NCI-H345 treated with DMSO at 0.1 percent for 48 hours (cell line): ENCODE measurements around the gene MAGI3.

Experiments
- DNase-seq: peaks from one replicate; lab custom pipeline; 2025; ENCODE audit not compliant: unreplicated experiment; lab: John Stamatoyannopoulos, UW

Gene MAGI3

GRCh38 chr1:113641396-113641795 is 251.1 kb downstream of the MAGI3 start:
- DNase-seq = no peak

DNA sequence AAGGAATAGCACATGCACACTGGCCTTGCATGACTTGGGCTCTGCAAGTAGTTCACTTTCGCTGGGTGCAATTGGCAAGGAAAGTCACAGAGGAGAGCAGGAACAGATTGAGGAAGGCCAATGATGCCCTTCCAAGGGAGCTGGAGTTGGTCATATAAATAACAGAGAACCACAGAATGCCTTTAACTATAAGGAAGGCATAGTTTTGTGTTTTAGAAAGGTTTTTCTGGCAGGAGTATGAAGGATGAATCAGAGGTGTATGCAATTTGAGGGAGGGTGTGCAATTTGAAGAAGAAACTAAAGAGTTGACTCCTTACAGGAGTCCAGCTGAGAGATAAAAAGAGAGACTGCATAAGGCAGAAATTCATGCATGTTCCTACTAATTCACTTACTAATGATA is 256.8 kb downstream of the MAGI3 start:
- DNase-seq = no peak

DNA sequence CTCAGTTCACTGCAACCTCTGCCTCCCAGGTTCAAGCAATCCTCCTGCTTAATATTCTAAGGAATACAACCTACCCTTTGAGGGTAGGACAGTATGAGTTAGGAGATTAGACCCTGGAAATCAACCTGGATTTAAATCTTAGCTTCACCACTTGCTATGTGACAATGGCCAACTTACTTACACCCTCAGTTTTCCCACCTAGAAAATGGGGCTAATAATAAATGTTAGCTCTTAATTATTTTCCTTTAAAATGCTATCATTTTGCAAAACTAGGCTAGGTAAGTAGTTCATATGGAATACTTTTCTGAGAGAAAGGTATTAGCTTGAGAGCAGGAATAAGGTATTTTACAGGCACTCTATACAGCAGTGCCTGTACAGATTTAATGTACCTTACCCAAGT is 258.2 kb downstream of the MAGI3 start:
- no peak for DNase-seq

DNA sequence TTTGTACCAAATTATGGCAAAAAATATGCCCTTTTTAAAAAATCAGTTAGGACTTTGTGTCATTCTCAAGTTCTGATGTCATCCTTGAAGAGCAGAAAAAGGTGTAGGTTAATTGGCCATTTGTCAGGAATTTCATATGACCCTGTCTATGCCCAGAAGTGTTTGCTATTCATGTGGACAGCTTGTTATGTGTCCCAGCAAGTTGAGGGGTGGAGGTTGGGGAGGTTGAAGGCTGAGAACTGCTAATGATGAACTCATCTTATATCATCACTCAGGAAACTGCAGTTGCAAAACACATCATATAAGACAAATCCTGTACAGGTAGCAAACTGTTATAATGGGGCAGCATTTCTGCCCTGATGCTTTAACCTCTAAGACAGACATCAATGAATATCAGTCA is 262.5 kb downstream of the MAGI3 start:
- DNase-seq = no peak

GRCh38 chr1:113653741-113654140 is 263.4 kb downstream of the MAGI3 start:
- DNase-seq = no peak

GRCh38 chr1:113654883-113655282 is 264.6 kb downstream of the MAGI3 start:
- no peak for DNase-seq

- DNase-seq = no peak
Observed at GRCh38 chr1:113657126-113657525, 266.8 kb downstream of the MAGI3 start.

DNA sequence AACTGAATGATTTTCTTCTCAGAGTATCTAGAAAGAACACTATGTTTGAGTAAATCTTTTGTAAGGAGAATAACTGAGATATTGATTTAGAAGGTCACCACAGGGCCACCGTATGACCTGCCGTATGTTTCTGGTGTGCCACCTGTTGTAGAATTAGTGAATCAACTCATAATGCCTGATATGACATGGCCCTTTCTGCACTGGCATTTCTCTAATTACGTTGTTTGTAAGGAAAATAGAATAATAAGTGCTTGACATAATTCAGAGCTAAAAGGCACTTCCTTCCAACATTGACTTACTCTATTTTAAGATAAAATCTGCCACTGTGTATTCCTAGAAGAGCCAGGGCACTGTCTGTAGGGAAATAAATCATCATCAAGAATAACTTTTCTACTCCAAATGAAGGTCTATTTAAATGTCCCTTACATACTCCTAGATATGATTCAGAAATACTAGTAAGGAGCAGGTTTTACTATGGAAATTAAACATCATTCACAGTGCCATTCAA is 267.3 kb downstream of the MAGI3 start:
- DNase-seq = no peak

- no peak for DNase-seq
Observed at GRCh38 chr1:113659035-113659434, 268.7 kb downstream of the MAGI3 start.

GRCh38 chr1:113659556-113659955 is 269.2 kb downstream of the MAGI3 start:
- DNase-seq = no peak

DNA sequence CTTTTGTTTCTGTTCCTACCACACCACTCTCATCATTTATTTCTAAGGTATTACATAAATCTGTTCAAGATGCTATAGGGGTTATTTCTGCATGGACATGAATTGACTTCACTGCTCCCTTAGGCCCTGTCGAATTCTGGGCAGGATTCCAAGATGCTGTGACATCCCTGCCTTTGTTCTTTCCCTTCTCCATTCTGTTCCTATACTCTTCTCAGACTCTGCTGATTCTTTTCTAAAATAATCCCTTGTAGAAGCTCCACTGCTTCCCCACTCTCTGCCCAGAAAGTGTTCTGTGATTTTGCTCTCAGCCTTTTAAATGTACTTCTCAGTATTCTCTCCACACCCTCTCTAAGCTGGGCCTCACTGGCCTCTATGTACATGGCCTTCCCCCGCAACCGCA is 269.8 kb downstream of the MAGI3 start:
- no peak for DNase-seq

DNA sequence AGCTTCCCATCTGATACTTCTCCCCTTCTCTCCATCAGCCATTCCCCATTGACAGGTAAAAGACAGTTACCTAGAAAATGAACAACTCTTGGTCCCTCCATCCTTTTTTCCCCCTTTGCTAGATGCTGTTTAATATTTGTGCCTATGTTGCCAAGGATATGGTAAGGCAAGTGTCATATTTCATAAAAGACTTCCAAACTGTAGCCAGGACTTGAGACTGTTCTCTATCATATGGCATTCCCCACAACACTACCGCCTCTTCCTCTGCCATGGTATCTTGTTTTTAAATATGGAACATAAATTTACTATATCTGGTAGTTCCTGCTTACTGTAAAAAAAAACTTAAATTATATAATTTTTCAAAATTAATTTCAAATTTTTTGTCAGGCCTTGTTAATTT is 271.8 kb downstream of the MAGI3 start:
- DNase-seq = no peak

DNA sequence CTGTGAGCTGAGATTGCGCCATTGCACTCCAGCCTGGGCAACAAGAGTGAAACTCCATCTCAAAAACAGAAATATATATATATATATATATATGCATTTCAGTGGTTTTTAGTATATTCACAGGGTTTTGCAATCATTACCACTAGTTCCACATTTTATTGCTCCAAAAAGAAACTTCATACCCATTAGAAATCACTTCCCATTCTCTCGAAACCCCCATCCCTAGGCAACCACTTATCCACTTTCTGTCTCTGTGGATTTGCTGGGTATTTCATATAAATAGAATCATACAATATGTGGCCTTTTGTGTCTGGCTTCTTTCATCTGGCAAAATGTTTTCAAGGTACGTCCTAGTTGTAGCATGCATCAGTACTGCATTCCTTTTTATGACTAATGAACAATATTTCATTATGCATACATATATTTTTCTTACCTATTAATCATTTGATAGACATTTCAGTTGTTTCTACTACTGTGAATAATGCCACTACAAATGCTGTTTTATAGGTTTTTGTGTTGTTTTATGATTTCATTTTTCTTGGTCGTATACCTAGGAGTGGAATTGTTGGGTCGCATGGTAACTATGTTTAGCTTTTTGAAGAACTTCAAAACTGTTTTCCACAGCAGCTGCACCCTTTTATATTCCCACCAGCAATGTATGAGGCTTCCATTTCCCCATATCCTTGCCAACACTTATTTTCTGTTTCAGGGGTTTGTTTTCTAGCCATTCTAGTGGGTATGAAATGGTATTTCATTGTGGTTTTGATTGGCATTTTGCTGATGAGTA is 273.0 kb downstream of the MAGI3 start:
- DNase-seq = no peak

DNA sequence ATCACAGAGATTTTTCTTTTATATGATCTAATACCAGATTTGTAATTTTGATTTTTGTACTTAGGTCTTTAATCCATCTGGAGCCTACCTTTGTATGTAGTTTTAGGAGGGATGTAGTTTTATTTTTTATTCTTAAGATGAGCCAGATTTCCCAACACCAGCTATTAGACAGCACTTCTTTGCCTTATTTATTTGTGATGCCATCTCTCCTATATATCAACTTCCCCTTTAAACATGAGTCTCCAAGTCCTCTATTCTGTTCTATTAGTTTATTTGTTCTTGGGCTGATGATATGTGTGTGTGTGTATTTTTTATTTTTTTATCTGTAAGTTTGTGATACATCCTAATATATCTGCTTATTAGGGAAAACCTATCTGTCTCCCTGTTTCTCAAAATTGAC is 274.8 kb downstream of the MAGI3 start:
- DNase-seq = no peak

- DNase-seq = no peak
Observed at GRCh38 chr1:113666126-113666525, 275.8 kb downstream of the MAGI3 start.

DNA sequence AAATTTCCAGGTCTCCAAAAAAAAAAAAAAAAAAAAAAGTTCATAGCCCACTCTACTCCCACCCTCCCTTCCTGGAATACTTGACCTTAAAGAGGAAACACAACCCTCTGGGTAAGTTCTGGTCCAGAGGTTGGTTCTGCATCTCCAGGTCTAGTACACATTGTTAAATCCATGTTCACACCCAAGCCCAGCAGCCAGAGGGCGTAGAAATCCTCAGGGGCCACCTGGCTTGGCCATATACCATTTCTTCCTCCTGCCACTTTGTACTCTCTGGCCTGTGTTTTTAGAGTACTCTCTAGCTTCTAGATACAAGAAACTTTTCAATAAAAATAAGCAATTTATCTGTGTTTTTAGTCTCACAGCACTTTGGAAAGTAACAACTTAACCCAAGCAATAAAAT is 279.7 kb downstream of the MAGI3 start:
- no peak for DNase-seq

- DNase-seq = no peak
Observed at GRCh38 chr1:113670650-113671049, 280.3 kb downstream of the MAGI3 start.

DNA sequence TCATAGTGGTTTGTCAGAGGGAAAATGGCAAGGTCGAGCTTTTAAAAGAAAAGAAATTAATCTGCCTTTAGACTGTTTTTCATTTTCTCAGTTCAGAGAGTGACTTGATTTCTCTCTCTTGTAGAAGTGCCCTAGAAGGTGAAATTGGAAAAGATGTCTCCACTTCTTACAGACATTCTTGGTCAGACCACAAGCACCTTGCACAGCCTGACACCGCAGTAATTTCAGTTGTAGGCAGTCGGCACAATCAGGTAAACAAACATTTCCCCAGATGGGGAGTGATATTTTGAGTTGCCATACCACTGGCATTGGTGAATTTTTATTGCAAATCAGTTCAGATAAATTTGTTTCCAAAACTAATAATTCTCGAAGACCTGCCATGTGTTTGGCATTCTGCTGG is 282.2 kb downstream of the MAGI3 start:
- DNase-seq = no peak

DNA sequence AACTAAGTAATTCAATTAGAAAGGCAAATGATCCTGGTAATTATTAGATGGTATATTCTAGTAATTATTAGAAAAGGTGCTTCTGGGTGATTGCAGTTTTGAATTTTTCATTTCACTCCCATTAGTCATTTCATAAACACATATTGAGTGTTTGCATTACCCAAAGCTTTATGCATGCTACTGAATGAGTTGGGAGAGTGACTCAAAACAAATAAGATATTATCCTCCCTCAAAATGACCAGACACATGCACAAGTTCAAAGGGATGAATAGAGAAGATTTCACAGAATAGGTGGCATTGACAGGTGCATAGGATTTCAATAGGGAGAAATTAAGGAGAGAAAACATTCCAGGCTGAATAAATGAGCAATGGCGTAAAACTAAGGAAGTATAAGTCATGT is 284.3 kb downstream of the MAGI3 start:
- DNase-seq = no peak

DNA sequence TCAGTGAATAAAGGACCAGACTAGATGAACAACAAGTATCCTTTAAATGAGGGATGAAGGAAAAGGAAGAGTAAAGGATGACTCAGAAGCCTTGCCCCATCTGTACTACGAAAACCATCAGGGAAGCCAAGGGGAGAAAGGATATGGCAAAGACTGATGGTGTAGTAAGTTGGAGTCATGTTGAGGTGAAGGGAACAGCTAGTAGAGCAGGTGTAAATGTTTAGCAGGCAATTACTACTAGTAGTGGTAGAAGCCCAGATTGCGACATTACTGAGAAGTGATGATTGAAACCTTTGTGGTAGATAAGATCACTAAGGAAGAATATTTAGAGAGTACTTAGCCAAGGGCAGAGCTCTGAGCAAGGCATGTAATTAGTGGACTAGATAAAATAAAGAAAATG is 285.0 kb downstream of the MAGI3 start:
- DNase-seq = no peak

GRCh38 chr1:113676524-113676923 is 286.2 kb downstream of the MAGI3 start:
- DNase-seq = no peak

- peak; percentile 52 for DNase-seq
Observed at GRCh38 chr1:113677250-113678158, 287.2 kb downstream of the MAGI3 start.
